Measurements from ENCODE around the gene KHK.
A peak's percentile ranks its signal among the peaks of the same experiment; 100 is the strongest.

Gene KHK

GRCh38 chr2:27086724-27087593, at the start of gene KHK:
TSS of gene KHK (plus strand) at chr2:27086772. CDS start at chr2:27087260, 488 bp downstream.
- DNase-seq = peak; percentile 35 to 85 (median 66)
- intact Hi-C loops (cut with DNase I) = loop anchor here (5.0 to 10.0 kb wide), 3 partner anchors 35 to 125 kb away; partner anchors contain the start of genes AGBL5 and TMEM214

DNA sequence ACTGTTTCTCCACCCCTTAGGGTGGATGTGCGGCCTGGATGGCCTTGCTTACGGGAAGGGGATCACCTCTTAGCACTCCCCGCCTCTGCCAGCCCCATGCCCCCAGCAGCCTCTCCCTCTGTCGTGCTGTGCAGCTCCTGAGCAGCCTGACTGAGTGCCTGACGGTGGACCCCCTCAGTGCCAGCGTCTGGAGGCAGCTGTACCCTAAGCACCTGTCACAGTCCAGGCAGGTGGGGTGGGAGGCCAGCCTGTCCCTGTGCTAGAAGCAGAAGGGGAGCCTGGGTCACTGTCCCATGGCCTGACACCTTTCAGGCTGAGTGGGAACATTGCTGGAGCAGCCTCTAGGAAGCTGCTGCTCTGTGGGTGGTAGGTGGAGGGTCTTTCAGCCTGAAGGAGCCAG, 48.6 kb upstream of the KHK start:
- intact Hi-C loops (cut with DNase I) = loop anchor here (10.0 kb wide), 1 partner anchor 47 kb away; the partner anchor contains the start of gene KHK
- no peak for DNase-seq

GRCh38 chr2:27038631-27039339, 47.8 kb upstream of the KHK start:
- intact Hi-C loops (cut with DNase I) = loop anchor here (10.0 kb wide), 1 partner anchor 46 kb away; the partner anchor contains the start of gene KHK
- DNase-seq = no peak

- intact Hi-C loops (cut with DNase I) = loop anchor here (10.0 kb wide), 1 partner anchor 45 kb away; the partner anchor contains the start of gene KHK
- no peak for DNase-seq
Measured at GRCh38 chr2:27039426-27039825, 47.1 kb upstream of the KHK start.

DNA sequence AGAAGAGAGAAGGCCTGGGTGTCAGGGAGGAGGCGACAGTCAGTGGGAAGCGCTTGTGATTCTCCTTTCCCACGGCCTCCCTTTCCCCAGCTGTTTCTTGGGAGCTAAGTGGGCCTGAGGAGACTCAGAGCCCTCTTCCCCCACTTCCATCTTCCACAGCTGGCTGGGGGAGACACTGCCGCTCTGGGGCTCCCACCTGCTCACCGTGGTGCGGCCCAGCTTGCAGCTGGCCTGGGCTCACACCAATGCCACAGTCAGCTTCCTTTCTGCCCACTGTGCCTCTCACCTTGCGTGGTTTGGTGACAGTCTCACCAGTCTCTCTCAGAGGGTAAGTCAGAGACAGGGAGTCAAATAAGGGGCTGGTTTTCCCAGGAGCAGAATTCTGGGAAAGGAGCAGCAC, 46.7 kb upstream of the KHK start:
- intact Hi-C loops (cut with DNase I) = loop anchor here (10.0 kb wide), 1 partner anchor 45 kb away; the partner anchor contains the start of gene KHK

GRCh38 chr2:27040282-27040681, 46.3 kb upstream of the KHK start:
- intact Hi-C loops (cut with DNase I) = no loop called here
- no peak for DNase-seq

More for the DNA sequence above, 46.7 kb upstream of the KHK start:
- DNase-seq = no peak

DNA sequence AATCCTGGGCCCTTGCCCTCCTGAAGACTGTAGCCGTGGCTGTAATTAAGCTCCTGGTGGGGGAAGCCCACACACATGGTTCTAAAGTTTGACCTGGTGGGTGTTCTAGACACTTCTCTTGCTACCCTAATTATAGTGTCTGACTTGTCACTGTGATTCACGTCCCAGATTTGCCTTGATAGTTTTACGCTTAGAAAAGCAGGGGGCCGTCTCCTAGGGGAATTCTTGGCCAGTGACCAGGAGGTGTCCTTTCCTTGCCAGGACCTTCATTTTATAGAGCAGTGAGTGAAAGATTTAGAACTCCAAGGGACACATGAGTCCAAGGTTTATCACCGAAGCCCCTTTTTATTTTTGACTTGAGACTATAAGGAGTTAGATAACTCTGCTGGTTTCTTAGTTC, 44.8 kb upstream of the KHK start:
- intact Hi-C loops (cut with DNase I) = no loop called here
- peak in 8 of 42 donors; percentile 11 to 52 (median 32) for DNase-seq

DNA sequence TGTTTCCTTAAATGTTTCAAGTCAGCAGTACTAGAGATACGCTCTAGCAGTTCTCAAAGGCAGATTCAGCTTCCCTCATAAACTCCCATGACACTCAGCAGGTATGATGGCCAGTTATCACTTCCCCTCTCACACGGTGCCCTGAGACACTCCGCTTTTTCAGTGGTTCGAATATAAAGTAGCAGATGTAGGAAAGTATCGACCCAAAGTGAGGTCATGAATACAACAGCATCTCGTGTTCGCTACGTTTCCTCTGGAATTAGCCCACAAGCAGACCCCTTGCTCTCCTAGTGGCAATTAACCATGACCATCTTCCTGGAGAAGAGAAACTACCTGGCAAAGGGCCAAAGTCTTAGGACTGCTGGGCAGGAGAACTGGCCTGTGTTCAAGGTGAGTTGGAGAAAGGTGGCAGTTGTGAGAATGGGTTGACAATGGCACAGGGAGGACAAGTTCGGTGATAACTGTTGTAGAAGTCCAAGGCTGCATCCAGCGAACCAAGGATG, 44.4 kb upstream of the KHK start:
- intact Hi-C loops (cut with DNase I) = no loop called here
- DNase-seq = no peak

DNA sequence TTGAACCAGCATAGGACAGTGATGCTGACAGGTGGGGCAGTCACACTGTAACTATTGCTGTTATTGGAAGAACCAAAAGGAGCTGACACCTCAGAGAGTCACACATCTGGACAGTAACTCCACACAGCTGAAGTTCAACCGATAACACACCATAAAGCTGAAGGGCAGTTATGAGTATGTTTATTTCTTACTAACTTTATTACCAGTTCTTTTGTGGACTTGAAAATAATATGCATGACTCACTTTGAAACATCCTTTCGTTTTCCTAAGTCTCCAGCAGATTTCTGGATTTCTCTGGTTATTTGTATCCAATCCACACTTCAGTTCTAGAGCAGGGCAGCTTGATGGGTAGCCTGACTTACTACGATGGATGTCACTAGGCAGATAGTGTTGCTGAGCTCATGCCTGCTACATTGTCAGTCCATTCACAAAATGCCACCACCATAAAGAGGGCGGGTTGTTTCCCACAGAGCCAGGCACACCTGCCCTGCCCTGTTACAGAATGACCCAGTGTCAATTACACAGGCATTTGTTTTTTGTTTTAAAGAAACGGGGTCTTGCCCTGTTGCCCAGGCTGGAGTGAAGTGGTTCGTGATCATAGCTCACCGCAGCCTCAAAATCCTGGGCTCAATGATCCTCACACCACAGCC, 43.5 kb upstream of the KHK start:
- DNase-seq = no peak
- intact Hi-C loops (cut with DNase I) = no loop called here

DNA sequence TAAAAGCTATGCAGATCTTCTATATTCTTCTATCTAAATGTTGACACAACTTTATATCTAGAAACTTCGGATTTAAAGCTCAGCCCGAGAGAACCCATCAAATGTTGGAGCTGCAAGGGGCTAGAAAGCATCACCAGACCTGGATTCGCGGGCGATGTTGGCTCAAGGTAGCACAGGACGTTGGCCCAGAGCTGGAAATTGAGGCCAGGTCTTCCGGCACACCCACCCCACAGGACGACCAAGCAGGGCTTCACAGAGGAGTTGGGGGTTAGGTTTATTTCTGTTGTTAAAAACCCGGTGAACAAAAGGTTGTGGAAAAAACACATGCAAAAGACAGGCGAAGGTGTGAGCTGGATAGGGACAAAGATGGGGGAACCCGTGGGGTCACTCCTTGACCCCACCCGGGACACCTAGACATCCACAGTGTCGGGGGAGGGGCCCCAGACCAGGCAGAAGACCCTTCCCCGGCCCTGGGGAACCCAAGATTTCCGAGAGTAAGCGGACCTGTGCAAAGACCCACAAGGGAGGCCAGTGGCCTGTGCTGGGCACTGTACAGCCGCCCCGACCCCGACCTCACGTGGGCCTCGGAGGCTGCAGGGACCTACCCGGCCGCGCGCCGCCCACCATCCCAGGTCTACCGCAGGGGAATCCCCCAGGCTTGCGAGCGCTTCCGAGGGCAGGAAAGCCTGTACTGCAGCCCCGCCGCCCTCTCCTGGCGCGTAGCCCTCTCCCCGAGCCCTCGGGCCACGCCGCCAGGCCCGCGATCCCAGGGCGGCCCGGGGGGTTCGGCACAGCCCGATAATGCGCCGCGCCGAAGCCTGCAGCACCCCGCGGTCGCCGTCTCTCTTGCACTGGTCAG, 36.9 kb upstream of the KHK start:
- peak in 21 of 42 donors; percentile 11 to 60 (median 30) for DNase-seq
- intact Hi-C loops (cut with DNase I) = loop anchor here (5.0 kb wide), 1 partner anchor 38 kb away; the partner anchor contains the start of gene KHK

DNA sequence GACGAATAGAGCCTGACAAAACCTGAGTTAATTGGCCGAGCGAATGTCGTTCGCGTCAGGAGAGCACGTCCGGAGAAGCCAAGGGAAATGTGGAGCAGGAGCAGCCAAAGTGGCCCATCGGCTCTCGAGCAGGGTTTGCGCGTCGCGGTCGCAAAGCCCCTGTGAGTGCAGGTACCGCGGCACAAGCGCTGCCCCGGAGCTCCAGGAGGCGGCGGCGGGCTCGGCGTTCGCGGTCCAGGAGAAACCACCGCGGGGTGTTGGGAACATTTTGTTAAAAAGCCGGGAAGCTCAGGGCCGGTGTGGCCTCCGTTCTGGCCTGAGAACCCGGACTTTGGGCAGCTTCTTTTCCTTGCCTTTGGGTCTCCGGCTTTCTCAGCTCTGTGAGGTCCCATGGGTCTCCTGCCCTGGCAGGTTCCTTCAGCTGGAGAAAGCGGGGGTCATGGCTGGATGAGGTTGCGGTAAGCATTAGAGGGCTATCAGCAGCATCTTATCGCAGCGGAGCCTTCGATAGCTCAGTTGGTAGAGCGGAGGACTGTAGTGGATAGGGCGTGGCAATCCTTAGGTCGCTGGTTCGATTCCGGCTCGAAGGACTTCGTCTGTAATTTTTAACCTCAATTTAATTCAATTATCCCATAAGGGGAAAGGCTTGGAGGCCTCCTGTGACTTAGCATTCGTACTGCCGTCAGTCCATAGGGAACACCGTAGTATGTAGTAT, 36.1 kb upstream of the KHK start:
- intact Hi-C loops (cut with DNase I) = loop anchor here (5.0 kb wide), 1 partner anchor 37 kb away; the partner anchor contains the start of gene KHK
- peak; percentile 82 to 99 (median 95) for DNase-seq

- peak; percentile 90 to 98 (median 96) for DNase-seq
- intact Hi-C loops (cut with DNase I) = loop anchor here (5.0 kb wide), 1 partner anchor 36 kb away; the partner anchor contains the start of gene KHK
Measured at GRCh38 chr2:27050996-27051901, 35.3 kb upstream of the KHK start, which contains the start of gene AGBL5. TSS of gene AGBL5 (plus strand) at chr2:27051668. CDS start at chr2:27052959, 1,291 bp downstream.

- intact Hi-C loops (cut with DNase I) = loop anchor here (5.0 kb wide), 1 partner anchor 35 kb away; the partner anchor contains the start of gene KHK
- DNase-seq = peak in 24 of 42 donors; percentile 20 to 58 (median 36)
Measured at GRCh38 chr2:27051902-27052645, 34.5 kb upstream of the KHK start.

DNA sequence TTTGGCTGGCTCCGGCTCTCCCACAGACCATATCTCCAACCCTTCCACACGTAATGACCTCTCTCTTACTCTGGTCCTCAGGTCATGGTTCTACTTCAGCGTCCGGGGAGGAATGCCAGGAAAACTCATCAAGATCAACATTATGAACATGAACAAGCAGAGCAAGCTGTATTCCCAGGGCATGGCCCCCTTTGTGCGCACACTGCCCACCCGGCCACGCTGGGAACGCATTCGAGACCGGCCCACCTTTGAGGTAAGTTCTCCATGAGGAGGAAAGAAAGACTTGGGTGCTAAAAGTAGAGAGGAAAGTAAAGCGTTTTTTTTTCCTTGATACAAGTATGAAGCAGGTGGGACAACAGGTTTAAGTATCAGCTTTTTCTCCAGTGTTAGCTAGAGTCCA, 33.3 kb upstream of the KHK start:
- intact Hi-C loops (cut with DNase I) = loop anchor here (5.0 kb wide), 1 partner anchor 34 kb away; the partner anchor contains the start of gene KHK

GRCh38 chr2:27053776-27054175, 32.8 kb upstream of the KHK start:
- intact Hi-C loops (cut with DNase I) = loop anchor here (5.0 kb wide), 1 partner anchor 34 kb away; the partner anchor contains the start of gene KHK

More for the DNA sequence above, 33.3 kb upstream of the KHK start:
- no peak for DNase-seq

More at GRCh38 chr2:27053776-27054175, 32.8 kb upstream of the KHK start:
- DNase-seq = no peak

All from head of caudate nucleus (tissue), 42 donors.